NCI-H526 (cell line): ENCODE results near the gene HSD17B4.
"Not testable (repeated sequence)": the region's sequence is repeated elsewhere in the genome, so short reads cannot be mapped to it uniquely, and the experiment has no call there.

ENCODE experiments used
- DNase-seq, 2 experiments: peaks; one replicate each; lab custom pipeline; 2025; lab: John Stamatoyannopoulos, UW

The HSD17B4 gene

GRCh38 chr5:119483155-119483554 is 30.9 kb downstream of the HSD17B4 start:
- DNase-seq, result no peak

GRCh38 chr5:119484884-119485283 is 32.6 kb downstream of the HSD17B4 start:
- DNase-seq, result no peak

GRCh38 chr5:119501671-119502179 is 49.4 kb downstream of the HSD17B4 start:
- no peak for DNase-seq

DNA sequence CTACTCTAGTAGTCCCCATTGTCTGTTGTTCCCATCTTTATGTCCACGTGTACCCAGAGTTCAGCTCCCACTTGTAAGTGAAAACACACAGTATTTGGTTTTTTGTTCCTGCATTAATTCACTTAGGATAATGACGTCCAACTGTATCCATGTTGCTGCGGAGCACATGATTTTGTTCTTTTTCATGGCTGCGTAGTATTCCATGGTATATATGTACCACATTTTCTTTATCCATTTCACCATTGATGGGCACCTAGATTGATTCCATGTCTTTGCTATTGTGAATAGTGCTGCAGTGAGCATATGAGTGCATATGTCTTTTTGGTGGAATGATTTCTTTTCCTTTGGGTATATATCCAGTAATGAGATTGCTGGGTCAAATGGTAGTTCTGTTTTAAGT is 51.6 kb downstream of the HSD17B4 start:
- DNase-seq, result not testable (repeated sequence)

- DNase-seq, result no peak
Measured at GRCh38 chr5:119512277-119512676, 60.0 kb downstream of the HSD17B4 start.

GRCh38 chr5:119515192-119515591 is 62.9 kb downstream of the HSD17B4 start:
- no peak for DNase-seq

DNA sequence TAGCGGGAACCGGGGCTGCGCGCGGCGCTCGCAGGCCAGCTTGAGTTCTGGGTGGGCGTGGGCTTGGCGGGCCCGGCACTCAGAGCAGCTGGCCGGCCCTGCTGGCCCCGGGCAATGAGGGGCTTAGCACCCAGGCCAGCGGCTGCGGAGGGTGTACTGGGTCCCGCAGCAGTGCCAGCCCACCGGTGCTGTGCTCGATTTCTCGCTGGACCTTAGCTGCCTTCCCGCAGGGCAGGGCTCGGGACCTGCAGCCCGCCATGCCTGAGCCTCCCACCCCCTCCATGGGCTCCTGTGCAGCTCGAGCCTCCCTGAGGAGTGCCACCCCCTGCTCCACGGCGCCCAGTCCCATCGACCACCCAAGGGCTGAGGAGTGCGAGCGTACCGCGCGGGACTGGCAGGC is 64.8 kb downstream of the HSD17B4 start:
- not testable (repeated sequence) for DNase-seq

GRCh38 chr5:119521232-119521631 is 68.9 kb downstream of the HSD17B4 start:
- no peak for DNase-seq

DNA sequence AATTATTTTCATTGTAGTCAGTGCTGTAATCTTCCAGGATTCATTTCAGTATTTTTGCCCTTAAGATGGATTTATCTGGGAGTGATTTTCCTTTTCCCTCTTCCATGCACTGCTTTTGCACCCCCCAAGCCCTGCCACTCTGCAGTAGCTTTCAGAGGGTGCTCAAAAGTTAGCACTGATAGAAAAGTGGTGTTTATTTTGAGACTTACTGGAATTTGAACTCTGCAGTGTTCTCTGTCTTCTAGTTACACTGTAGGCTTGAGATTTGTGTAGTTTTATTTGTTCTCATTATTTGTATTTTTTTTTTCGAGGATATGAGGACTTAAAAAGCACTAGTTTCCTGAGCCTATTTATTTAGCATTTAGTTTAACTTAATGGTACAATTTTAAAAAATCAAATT is 70.5 kb downstream of the HSD17B4 start:
- DNase-seq, result no peak

- DNase-seq, result no peak
Measured at GRCh38 chr5:119524485-119524884, 72.2 kb downstream of the HSD17B4 start.

DNA sequence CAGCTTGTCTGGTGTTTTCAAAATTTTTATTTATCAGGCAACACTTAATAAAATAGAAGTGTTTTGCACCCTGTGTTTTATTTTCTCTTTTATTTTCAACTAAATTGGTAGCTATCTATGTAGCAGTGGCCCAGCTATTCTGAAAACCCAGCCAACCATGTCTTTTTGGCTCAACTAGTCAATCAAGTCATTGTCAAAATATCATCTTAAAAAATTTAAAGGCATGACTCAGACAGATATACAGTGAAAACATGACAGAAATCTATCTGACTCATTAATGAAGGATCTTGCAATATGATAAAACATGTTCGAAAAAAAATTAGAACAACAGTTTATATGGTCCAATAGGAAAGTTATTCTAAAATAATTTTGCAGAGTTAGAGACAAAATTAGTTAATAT is 75.1 kb downstream of the HSD17B4 start:
- DNase-seq, result no peak

DNA sequence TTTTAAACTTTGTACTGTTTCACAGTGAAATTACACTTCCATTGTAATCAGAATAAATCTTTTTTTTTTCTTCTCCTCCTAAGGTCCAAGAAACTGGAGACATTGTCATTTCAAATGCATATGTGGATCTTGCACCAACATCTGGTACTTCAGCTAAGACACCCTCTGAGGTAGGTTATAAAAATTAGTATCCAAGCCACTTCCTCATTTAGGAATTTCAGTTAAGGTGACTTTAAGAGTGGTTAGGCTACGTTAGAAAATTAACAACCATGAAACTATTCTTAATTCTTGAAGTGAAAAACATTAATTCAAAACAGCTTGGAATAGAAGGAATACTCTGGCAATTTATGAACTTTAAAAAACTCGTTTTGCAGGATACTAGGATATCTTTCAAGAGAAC is 77.5 kb downstream of the HSD17B4 start:
- DNase-seq, result no peak

DNA sequence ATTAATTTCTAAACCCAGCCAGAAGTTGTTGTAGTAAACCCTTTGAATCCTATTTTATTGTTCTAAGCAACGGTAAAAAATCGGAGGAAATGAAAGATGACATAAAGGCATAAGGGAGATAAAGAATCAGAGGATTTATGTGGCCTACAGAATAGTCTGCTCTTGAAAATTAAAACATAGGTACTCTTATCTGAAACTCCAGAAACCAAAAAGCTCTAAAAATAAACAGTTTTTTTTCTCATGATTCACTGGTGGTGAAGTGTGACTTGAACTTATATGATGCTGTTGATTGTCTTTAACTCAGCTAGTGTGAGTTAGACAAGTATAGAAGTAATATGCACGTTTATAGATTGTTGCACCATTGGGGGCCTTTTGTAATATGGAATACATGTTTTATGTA is 80.3 kb downstream of the HSD17B4 start:
- no peak for DNase-seq

DNA sequence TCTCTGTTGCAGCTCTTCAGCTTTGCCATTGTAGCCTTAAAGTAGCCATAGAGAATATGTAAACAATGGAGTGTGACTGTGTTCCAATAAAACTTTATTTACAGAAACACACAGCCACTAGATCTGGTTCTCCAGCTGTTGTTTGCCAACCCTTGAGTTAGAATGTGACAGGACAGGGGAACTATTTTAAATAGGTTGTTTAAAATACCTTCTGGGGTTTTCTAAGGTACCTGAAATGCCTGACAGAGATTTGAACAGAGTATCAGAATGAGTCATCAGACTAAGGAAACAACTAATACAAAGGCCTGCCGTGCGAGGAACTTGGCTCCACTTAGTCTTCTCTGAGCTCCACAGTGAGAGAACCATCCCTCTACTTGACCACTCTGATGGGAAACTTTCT is 85.4 kb downstream of the HSD17B4 start:
- no peak for DNase-seq

GRCh38 chr5:119541716-119542115 is 89.4 kb downstream of the HSD17B4 start:
- no peak for DNase-seq

GRCh38 chr5:119551819-119552218 is 99.5 kb downstream of the HSD17B4 start:
- no peak for DNase-seq

DNA sequence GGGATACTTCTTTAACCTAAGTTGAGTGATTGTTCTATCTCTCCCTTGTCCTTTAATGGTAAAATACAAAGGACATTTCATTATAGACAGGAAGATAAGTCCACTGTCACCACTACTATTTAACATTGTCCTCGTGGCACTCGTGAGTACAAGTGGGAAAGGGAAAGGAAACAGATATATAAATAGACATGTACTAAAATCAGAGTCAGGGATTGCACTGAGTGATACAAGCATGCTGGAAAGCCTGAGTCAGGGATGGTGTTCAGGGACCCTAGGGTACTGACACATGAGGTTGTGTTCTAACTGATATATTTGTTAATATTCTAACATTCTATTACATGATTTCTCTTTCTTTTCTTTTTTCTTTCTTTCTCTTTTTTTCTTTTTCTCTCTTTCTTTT is 102.3 kb downstream of the HSD17B4 start:
- no peak for DNase-seq

DNA sequence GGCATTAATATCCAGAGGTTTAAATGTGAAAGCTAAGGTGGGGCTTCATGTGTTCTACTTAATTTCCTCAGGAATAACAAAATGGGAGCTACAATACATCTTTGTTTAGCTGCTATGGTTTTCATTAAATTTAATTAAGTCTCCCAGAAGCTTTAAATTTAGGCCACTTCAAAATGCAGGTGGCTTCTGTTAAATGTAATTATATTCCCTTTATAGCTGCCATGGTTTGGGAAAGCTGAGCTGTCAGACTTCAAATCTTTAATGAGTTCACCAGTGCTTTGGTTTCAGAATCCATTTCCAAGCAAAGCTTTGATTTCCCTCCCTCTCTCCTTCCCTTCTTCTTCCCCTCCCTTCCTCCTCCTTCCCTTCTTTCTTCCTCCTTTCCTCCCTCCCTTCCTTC is 118.6 kb downstream of the HSD17B4 start:
- DNase-seq, result no peak

DNA sequence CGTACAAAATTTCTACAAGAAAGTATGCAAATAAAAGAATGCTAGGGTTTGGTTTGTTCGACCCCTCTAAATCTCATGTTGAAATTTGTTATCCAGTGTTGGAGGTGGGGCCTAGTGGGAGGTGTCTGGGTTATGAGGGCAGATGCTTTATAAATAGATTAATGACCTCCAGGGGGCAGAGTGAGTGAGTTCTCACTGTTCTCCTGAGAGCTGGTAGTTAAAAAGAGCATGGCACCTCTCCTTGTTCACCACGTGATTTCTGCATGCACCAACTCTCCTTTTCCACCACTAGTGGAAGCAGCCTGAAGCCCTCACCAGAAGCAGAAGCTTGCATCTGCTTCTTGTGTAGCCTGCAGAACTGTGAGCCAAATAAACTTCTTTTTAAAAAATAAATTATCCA is 126.6 kb downstream of the HSD17B4 start:
- DNase-seq, result peak in 1 of 2 experiments; percentile 53

DNA sequence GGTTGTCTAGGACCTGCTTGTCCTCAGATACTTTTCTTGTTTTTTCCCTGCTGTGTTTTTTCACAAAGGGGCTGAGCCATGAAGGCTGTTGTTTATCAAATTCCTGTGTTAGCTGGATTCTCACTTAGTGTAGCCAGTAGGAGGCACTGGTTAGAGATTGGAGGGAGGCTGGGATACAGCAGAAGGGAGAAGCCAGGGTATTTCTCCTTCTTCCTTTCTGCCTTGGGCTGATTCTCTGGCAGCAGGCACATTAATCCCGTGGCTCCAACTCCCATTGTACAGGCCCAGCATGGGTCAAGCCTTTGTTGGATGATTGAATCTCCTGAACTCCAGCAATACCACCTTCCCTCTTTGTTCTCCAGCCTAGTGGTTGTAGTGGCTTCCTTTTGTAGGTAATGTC is 130.7 kb downstream of the HSD17B4 start:
- no peak for DNase-seq

DNA sequence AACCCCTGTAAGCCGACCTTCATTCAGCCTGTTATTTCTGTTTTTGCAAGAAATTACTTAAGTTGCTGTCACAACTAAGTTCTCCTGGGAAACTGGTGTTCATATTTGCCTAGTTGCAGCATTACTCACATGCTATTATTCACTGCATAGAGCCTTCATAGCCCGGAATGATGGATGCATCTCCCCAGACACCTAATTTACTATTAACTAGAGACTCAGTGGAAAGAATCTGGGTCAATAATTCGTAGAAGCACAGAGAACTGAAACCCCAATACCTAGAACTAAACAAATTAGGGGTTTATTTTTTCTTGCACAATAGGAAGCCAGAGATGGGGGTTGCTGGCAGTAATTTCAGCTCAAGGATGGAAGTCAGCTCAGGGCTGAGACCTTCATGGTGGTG is 131.4 kb downstream of the HSD17B4 start:
- no peak for DNase-seq
